HEK293T (cell line): ENCODE results near the gene GABRA5.

Source experiments
- BHLHE40 ChIP-seq: fragments of 450-650 bp; IDR thresholded peaks from 2 replicates; pipeline ENCODE4 v1.6.1; 2016; ENCODE audit warnings: mild to moderate bottlenecking, moderate library complexity, borderline replicate concordance
- CTBP1 ChIP-seq: fragments of 450-650 bp; IDR thresholded peaks from 2 replicates; pipeline ENCODE4 v1.6.1; 2016; ENCODE audit warnings: borderline replicate concordance
- ELF4 ChIP-seq: fragments of 450-650 bp; IDR thresholded peaks from 2 replicates; pipeline ENCODE4 v1.6.1; 2017; ENCODE audit warnings: antibody characterized with exemption
- FOXA1 ChIP-seq: fragments of 450-650 bp; IDR thresholded peaks from 2 replicates; pipeline ENCODE4 v1.6.1; 2016; ENCODE audit warnings: mild to moderate bottlenecking
- FOXK2 ChIP-seq: fragments of 450-650 bp; IDR thresholded peaks from 2 replicates; pipeline ENCODE4 v1.6.1; 2016; ENCODE audit warnings: mild to moderate bottlenecking
- FOXM1 ChIP-seq: fragments of 450-650 bp; IDR thresholded peaks from 2 replicates; pipeline ENCODE4 v1.6.1; 2017; ENCODE audit warnings: mild to moderate bottlenecking, borderline replicate concordance
- HDGF ChIP-seq: fragments of 450-650 bp; IDR thresholded peaks from 2 replicates; pipeline ENCODE4 v1.6.1; 2017; ENCODE audit warnings: antibody characterized with exemption, borderline replicate concordance
- LEF1 ChIP-seq: fragments of 450-650 bp; IDR thresholded peaks from 2 replicates; pipeline ENCODE4 v1.6.1; 2017; ENCODE audit warnings: mild to moderate bottlenecking, borderline replicate concordance
- NFRKB ChIP-seq: fragments of 450-650 bp; IDR thresholded peaks from 2 replicates; pipeline ENCODE4 v1.6.1; 2016; ENCODE audit warnings: mild to moderate bottlenecking, moderate library complexity
- PKNOX1 ChIP-seq: fragments of 450-650 bp; IDR thresholded peaks from 2 replicates; pipeline ENCODE4 v1.6.1; 2016
- SP1 ChIP-seq: fragments of 450-650 bp; IDR thresholded peaks from 2 replicates; pipeline ENCODE4 v1.6.1; 2017
- SUZ12 ChIP-seq: fragments of 450-650 bp; IDR thresholded peaks from 2 replicates; pipeline ENCODE4 v1.6.1; 2016; ENCODE audit warnings: mild to moderate bottlenecking
- TARDBP ChIP-seq: fragments of 450-650 bp; IDR thresholded peaks from 2 replicates; pipeline ENCODE4 v1.6.1; 2016

GRCh38 chr15:26841514-26841913 is 25.3 kb upstream of the GABRA5 start:
- TF ChIP-seq SP1 (no peak), NFRKB (no peak), CTBP1 (no peak), FOXA1 (no peak), TARDBP (no peak), HDGF (no peak), FOXK2 (no peak), FOXM1 (no peak), PKNOX1 (no peak), BHLHE40 (no peak), ELF4 (no peak), LEF1 (no peak), SUZ12 (no peak)
